ENCODE measurements around the gene CCDC187. TPM values are rescaled to one million over a fixed set of nuclear protein-coding genes. Genes with fewer than 3 reads are reported as not detected.

The CCDC187 gene
- total RNA-seq, 1 donor from 2014 or later = 6.6 TPM

DNA sequence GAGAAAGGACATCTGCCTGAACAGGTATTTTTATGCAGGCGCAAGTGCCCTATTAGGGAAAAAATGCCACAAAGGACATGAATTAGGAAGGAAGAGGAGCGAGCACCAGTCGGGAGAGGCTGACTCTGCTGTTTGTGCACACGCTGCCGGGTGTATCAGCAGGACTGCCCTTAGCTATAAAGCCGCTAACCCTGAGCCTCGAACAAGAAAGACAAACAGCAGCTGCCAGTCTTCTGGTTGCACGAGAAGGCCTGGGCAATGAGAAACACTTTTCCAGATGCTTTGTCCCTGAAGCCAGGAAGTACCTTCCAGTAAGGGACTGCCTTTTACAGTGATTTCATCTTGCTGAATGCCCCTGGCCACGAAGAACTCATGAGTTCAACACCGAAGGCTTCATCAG is 70.9 kb downstream of the CCDC187 start:
- no peak overlapping the region for H3K27ac ChIP-seq
- no peaks in the 10 kb centered on the region for H3K27me3 ChIP-seq (ENCODE audit: low read depth)
- intact Hi-C loops (cut with DNase I) = no loop called here
- DNase-seq (no peak), ATAC-seq (no peak)
- no peaks in the 10 kb centered on the region for H3K4me1 ChIP-seq
- TF ChIP-seq, protein P1, sequence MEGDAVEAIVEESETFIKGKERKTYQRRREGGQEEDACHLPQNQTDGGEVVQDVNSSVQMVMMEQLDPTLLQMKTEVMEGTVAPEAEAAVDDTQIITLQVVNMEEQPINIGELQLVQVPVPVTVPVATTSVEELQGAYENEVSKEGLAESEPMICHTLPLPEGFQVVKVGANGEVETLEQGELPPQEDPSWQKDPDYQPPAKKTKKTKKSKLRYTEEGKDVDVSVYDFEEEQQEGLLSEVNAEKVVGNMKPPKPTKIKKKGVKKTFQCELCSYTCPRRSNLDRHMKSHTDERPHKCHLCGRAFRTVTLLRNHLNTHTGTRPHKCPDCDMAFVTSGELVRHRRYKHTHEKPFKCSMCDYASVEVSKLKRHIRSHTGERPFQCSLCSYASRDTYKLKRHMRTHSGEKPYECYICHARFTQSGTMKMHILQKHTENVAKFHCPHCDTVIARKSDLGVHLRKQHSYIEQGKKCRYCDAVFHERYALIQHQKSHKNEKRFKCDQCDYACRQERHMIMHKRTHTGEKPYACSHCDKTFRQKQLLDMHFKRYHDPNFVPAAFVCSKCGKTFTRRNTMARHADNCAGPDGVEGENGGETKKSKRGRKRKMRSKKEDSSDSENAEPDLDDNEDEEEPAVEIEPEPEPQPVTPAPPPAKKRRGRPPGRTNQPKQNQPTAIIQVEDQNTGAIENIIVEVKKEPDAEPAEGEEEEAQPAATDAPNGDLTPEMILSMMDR (IDR thresholded peaks at IDR 0.05) = no peak
- H3K9me3 ChIP-seq = no peaks in the 10 kb centered on the region
- H3K36me3 ChIP-seq = peaks cover 24% of the 10 kb centered on the region
- H3K4me3 ChIP-seq = no peak overlapping the region

DNA sequence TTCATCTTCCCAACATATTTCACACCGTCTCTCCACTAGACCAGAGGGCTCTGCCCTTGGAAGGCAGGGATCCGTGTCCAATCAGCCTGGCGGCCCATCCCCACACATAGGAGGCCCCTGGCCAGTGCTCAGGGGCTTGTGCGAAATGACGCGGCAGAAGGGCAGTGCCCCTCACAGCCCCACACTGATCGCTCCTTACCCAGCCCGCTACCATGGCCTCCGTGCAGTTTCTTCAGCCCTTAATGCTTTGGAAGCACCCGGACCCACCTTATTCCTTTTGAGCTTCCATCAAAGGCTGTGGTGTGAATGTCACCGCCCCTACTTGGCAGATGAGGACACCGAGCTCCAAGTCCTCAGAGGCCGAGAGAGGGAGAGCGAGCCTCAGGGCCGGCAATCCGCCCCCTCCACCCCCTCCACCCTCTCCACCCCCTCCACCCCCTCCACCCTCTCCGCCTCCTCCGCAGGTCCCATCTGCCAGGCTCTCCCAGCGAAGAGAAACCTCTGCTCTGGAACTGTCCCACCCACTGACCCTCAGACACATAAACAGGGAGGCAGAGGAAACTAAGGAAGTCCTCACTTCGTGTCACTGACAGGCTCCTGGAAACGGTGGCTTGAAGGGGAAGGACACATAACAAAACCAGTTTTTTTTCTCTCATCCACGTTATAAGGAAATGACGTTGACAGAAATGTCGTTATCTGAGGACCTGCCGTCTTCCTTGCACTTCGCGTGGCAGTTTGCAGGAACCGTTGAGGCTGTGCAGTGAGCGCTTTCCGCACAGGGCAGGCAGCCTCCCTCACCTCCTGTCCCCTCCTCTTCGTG is 72.2 kb downstream of the CCDC187 start:
- peak; percentile 40 to 54 for ATAC-seq
- TF ChIP-seq, protein P1 (IDR thresholded peaks at IDR 0.05) = no peak
- no peak for DNase-seq

DNA sequence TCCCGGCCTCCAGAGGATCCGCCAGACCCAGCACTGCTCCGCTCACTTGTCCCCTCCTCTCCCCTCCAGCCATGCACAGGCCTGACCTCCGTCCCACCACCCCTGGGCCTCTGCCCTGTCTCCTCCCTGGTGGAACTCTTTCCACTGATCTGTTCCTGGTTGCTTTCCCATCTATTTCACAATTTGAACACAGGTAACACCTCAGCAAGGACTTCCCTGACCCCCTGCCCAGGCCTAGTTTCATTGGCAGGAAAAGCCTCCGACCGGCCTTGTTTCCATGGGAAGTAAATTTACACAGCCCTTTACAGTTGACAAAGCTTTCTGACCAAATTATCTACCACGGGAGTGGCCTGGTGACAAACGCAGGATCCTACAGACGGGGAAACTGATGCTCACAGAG is 73.1 kb downstream of the CCDC187 start:
- H3K9me3 ChIP-seq = no peaks in the 10 kb centered on the region
- H3K36me3 ChIP-seq = peaks cover 17% of the 10 kb centered on the region
- TF ChIP-seq, protein P1 (IDR thresholded peaks at IDR 0.05) = no peak
- no peak overlapping the region for H3K27ac ChIP-seq
- ATAC-seq = no peak
- no peaks in the 10 kb centered on the region for H3K27me3 ChIP-seq (ENCODE audit: low read depth)
- no peak for DNase-seq
- H3K4me1 ChIP-seq = no peaks in the 10 kb centered on the region
- intact Hi-C loops (cut with DNase I) = no loop called here
- H3K4me3 ChIP-seq = no peak overlapping the region

More for the DNA sequence above, 72.2 kb downstream of the CCDC187 start:
- no peak overlapping the region for H3K4me3 ChIP-seq
- no peaks in the 10 kb centered on the region for H3K27me3 ChIP-seq (ENCODE audit: low read depth)
- H3K4me1 ChIP-seq = no peaks in the 10 kb centered on the region
- H3K36me3 ChIP-seq = peaks cover 24% of the 10 kb centered on the region
- no peak overlapping the region for H3K27ac ChIP-seq
- intact Hi-C loops (cut with DNase I) = no loop called here
- no peaks in the 10 kb centered on the region for H3K9me3 ChIP-seq

DNA sequence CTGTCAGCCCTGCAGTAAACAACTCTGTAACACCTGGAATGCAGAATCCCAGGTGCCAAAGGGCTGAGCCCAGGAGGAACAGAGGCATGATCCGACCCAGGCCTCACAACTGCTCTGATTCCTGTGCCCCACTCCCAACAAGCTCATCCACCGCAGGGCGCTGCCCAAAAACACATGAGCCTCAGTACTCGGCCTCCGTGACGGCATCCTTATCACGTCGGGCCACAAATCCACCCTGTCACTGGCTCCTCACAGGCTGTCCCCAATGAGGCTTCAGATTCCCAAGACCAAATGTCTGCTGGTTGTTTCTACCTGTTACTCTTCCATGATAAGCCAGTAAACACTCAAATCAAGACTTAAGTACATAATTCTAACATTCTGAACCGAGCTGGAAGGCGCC is 73.5 kb downstream of the CCDC187 start:
- Histone ChIP-seq H3K27me3 (ENCODE audit: low read depth) (no peaks in the 10 kb centered on the region), H3K4me3 (no peak overlapping the region), H3K4me1 (no peaks in the 10 kb centered on the region), H3K9me3 (no peaks in the 10 kb centered on the region), H3K27ac (no peak overlapping the region), H3K36me3 (peaks cover 14% of the 10 kb centered on the region)
- intact Hi-C loops (cut with DNase I) = no loop called here
- DNase-seq (no peak), ATAC-seq (no peak)
- TF ChIP-seq, protein P1 (IDR thresholded peaks at IDR 0.05) = no peak

DNA sequence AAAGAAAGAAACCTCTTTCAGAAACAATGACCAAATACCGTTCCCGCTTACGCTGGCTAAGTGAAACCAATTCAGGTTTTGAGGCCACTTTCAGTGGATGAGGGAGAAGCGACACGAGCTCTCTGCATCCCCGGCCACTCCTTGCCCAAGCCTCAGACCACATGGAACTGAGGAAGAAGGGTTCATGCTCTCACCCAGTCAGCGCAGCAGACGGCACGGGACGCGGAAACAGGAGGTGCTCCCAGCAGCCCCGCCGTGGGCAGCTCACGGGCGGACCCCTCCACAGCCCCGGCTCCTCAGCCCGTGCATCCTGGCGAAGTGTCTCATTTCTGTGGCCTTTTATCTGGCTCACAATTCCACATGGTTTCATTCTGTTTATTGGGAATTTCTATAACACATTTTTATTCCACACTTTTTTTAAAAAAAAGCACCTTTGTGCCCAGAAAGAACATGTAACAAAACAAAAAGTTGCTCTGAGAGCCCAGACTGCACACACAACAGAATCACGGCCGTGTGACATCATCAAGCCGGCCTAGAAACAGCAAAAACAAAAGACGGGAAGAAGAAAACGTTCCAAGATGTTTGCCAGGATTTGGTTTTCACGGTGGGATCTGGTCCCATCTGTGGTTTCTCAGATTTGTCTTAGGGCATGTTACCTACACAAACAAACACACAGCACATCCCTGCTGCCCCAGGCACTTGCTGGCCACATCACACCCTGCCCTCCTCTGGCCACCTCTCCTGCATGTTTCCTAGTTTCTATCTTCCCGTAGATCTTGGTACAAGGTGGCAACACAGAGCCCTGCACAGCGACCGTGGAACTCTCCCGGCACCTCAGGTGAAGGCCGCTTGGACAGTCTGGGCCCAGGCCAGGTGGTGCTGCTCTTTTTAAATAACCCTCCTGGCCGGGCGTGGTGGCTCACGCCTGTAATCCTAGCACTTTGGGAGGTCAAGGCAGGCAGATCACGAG is 74.5 kb downstream of the CCDC187 start:
- no peak for ATAC-seq
- H3K36me3 ChIP-seq = peaks cover 8% of the 10 kb centered on the region
- no peak overlapping the region for H3K27ac ChIP-seq
- DNase-seq = no peak
- H3K9me3 ChIP-seq = no peaks in the 10 kb centered on the region
- no peak overlapping the region for H3K4me3 ChIP-seq
- TF ChIP-seq, protein P1 (IDR thresholded peaks at IDR 0.05) = no peak
- intact Hi-C loops (cut with DNase I) = no loop called here
- H3K27me3 ChIP-seq (ENCODE audit: low read depth) = no peaks in the 10 kb centered on the region
- H3K4me1 ChIP-seq = no peaks in the 10 kb centered on the region

Measured in lower lobe of right lung (tissue), 2 donors.